NT2/D1 (cell line): ENCODE measurements around the gene RPS18.

ENCODE experiments used
- SUZ12 ChIP-seq: IDR thresholded peaks from 2 replicates; pipeline ENCODE4 v1.6.1; 2011; ENCODE audit not compliant: insufficient read length, insufficient read depth; ENCODE audit errors: extremely low read depth
- YY1 ChIP-seq: IDR thresholded peaks from 2 replicates; pipeline ENCODE4 v1.6.1; 2011; ENCODE audit not compliant: insufficient read length, insufficient read depth
- ZNF274 ChIP-seq: IDR thresholded peaks from 2 replicates; pipeline ENCODE4 v1.6.1; 2011; ENCODE audit warnings: mild to moderate bottlenecking, low read depth, low read length

- TF ChIP-seq ZNF274, result no peak
- no peak for TF ChIP-seq SUZ12
- TF ChIP-seq YY1, result no peak
These were observed 28.4 kb upstream of the RPS18 start for GRCh38 chr6:33243476-33243875.
